Measurements from ENCODE around the gene DMAP1. TPM values are rescaled to one million over a fixed set of nuclear protein-coding genes. Genes with fewer than 3 reads are reported as not detected.

The DMAP1 gene
- total and polyA plus RNA-seq, 2 of the 8 experiments (the other 6 are each of a cell fraction or from before 2014, with no cell fraction given): 36.4 to 42.4 TPM

DNA sequence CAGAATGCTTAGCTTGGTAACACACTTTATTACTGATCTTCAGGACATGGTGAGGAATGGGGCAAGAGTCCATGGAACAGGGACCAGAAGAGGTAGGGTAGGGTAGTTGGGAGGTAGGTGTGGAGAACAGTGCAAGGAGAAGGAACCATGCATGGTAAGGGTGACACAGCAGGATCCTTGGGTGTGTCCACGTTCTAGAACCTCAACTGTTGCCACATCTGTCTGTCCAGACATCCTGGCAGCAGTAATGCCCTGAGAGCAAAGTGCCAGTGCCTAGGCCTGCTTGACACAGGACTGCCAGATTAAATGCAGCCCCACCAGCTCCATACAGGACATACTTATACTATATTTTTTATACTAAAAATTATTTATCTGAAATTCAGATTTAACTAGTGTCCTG lies 13.9 kb downstream of the DMAP1 start:
- Histone ChIP-seq H3K56ac (replicated peaks; ENCODE audit: insufficient read length, low read depth, low read length) (no peak overlapping the region), H2BK20ac (ENCODE audit: low read length) (no peak overlapping the region), H3K79me1 (ENCODE audit: low read depth, low read length) (no peaks in the 10 kb centered on the region), H3K4ac (replicated peaks; ENCODE audit: insufficient read length, low read depth, low read length) (no peak overlapping the region), H2BK120ac (replicated peaks; ENCODE audit: low read depth, low read length) (no peak overlapping the region), H4K20me1 (replicated peaks in 1 of 2; ENCODE audit: control insufficient read depth in 1 of 2, insufficient read depth in 2 of 2, low read length in 2 of 2) (peaks cover 0 to 4% of the 10 kb centered on the region in 2 experiments), H3K36me3 (ENCODE audit: control insufficient read depth in 2 of 4, insufficient read depth in 4 of 4, low read length in 3 of 4) (peaks cover 0 to 21% (median 3%) of the 10 kb centered on the region in 4 experiments; a peak in 4 of 8 replicates), H3K4me2 (ENCODE audit: insufficient read depth in 1 of 2, low read depth in 2 of 2, low read length in 2 of 2) (no peak overlapping the region), H4K5ac (ENCODE audit: insufficient read length, low read depth, low read length) (no peak overlapping the region), H3K14ac (ENCODE audit: insufficient read length) (no peak overlapping the region), H3K4me3 (ENCODE audit: extremely low read depth in 1 of 4, insufficient read depth in 2 of 4, low read depth in 3 of 4, low read length in 4 of 4) (no peak overlapping the region), H2BK15ac (ENCODE audit: low read length) (no peak overlapping the region), H2BK12ac (ENCODE audit: low read depth, low read length) (no peak overlapping the region), H3K18ac (ENCODE audit: extremely low read depth, low read length) (no peak overlapping the region), H4K8ac (ENCODE audit: extremely low read depth, insufficient read depth, low read length) (no peak overlapping the region), H2AK5ac (ENCODE audit: low read depth, low read length) (no peak overlapping the region), H3K27me3 (replicated peaks in 1 of 4; ENCODE audit: control insufficient read depth in 3 of 4, extremely low read depth in 1 of 4, insufficient read depth in 3 of 4, low read length in 3 of 4) (no peaks in the 10 kb centered on the region; a peak in 1 of 7 replicates), H3K79me2 (ENCODE audit: control insufficient read depth in 1 of 2, insufficient read depth in 2 of 2, low read length in 2 of 2) (no peaks in the 10 kb centered on the region), H3K23me2 (ENCODE audit: low read depth, low read length) (no peaks in the 10 kb centered on the region), H3K9ac (replicated peaks in 1 of 4; ENCODE audit: extremely low read depth in 1 of 4, low read depth in 3 of 4, low read length in 3 of 4) (no peak overlapping the region), H3K9me3 (ENCODE audit: insufficient read depth in 2 of 2, low read depth in 1 of 2, low read length in 1 of 2) (peaks cover 20 to 24% of the 10 kb centered on the region in 2 experiments), H3K27ac (ENCODE audit: low read depth, low read length) (no peak overlapping the region), H2BK5ac (ENCODE audit: low read depth, low read length) (no peak overlapping the region), H2AFZ (ENCODE audit: low read length) (no peak overlapping the region), H3K4me1 (replicated peaks in 1 of 4; ENCODE audit: control insufficient read depth in 3 of 4, insufficient read depth in 4 of 4, low read length in 3 of 4) (no peaks in the 10 kb centered on the region), H4K91ac (replicated peaks; ENCODE audit: insufficient read length, low read length) (no peak overlapping the region), H3K23ac (ENCODE audit: insufficient read length) (no peak overlapping the region)
- WGBS, 2 experiments (ENCODE audit: extremely low coverage in 1 of 2, insufficient coverage in 1 of 2, insufficient read length in 1 of 2, insufficient replicate concordance in 2 of 2, low coverage in 1 of 2, low lambda C conversion rate in 2 of 2, missing lambda C conversion rate in 1 of 2): 83% methylated on average over 1 of the region's 1 CpG; no CpG with 5 or more reads in 1 of the 2 experiments
- CTCF ChIA-PET (ENCODE audit: partially characterized antibody): interaction anchor here (0.7 to 18.7 kb wide), 5 partner anchors 9 to 381 kb away, joined by 3 to 191 read pairs (median 5); no protein-coding TSS in a partner anchor
- FAIRE-seq: no peak
- POLR2A ChIA-PET (ENCODE audit: partially characterized antibody): interaction anchor here (1.0 to 3.6 kb wide), 2 partner anchors 10 kb away, joined by 3 to 12 read pairs; no protein-coding TSS in a partner anchor
- DNase-seq (ENCODE audit: low read depth in 1 of 2, low spot score in 2 of 2): no peak
- TF ChIP-seq BACH1 (IDR thresholded peaks at IDR 0.05; ENCODE audit: low read length): no peak
- TF ChIP-seq JUND (IDR thresholded peaks at IDR 0.05; ENCODE audit: low read length): no peak
- TF ChIP-seq GTF2F1 (IDR thresholded peaks at IDR 0.05; ENCODE audit: borderline replicate concordance, low read depth, low read length): no peak
- TF ChIP-seq TAF1 (IDR thresholded peaks at IDR 0.05; ENCODE audit: low read depth, low read length): no peak
- TF ChIP-seq SIRT6 (IDR thresholded peaks at IDR 0.05; ENCODE audit: low read length): no peak
- no peak for TF ChIP-seq YY1 (IDR thresholded peaks at IDR 0.05; ENCODE audit: low read depth, low read length)
- no peak for TF ChIP-seq SP1 (IDR thresholded peaks at IDR 0.05; ENCODE audit: low read depth, low read length)
- no peak for TF ChIP-seq EZH2 (IDR thresholded peaks at IDR 0.05; ENCODE audit: low read depth, low read length, severe bottlenecking)
- no peak for TF ChIP-seq TEAD4 (IDR thresholded peaks at IDR 0.05; ENCODE audit: low read depth, low read length)
- TF ChIP-seq HDAC2 (IDR thresholded peaks at IDR 0.05; ENCODE audit: borderline replicate concordance in 1 of 2, low read depth in 2 of 2, low read length in 2 of 2): no peak
- TF ChIP-seq SP2 (IDR thresholded peaks at IDR 0.05; ENCODE audit: low read length): no peak
- TF ChIP-seq SP4 (IDR thresholded peaks at IDR 0.05; ENCODE audit: low read length): no peak
- TF ChIP-seq PHF8 (conservative IDR thresholded peaks at IDR 0.05; ENCODE audit: low read depth, low read length): no peak
- TF ChIP-seq CHD1 (IDR thresholded peaks at IDR 0.05; ENCODE audit: low read depth, low read length): no peak
- TF ChIP-seq, protein P1, sequence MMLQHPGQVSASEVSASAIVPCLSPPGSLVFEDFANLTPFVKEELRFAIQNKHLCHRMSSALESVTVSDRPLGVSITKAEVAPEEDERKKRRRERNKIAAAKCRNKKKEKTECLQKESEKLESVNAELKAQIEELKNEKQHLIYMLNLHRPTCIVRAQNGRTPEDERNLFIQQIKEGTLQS (IDR thresholded peaks at IDR 0.05; ENCODE audit: insufficient read depth, low read depth, low read length): no peak

Measured in H1 (cell line).